Measurements from ENCODE around the gene MGAT4C. TPM values are rescaled to one million over a fixed set of nuclear protein-coding genes. Genes with fewer than 3 reads are reported as not detected.
A peak's percentile ranks its signal among the peaks of the same experiment; 100 is the strongest.

Gene MGAT4C
- total and polyA plus RNA-seq, 11 donors: 0.13 to 15.5 (median 4.6) TPM

DNA sequence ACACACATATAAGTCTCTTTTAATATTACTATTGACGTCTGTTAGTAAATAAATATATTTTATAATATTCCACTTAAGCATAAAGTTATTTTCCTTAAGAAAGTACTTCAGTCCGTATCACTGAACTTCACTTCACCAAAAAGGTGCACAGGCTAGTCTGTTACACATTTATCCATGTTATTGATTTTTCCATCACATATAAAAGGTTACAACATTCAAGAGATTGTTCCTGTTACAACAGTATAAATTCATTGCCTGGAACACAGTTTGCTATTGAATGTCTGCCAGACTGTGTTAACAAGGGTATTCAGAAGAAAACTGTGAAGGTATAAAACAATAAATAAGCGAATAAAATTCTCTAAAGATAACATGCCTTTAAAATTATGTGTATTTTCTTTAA is 206.2 kb downstream of the MGAT4C start:
- Histone ChIP-seq H3K4me3 (no peak overlapping the region), H3K4me1 (no peaks in the 10 kb centered on the region), H3K27me3 (no peaks in the 10 kb centered on the region), H3K36me3 (no peaks in the 10 kb centered on the region), H3K27ac (no peak overlapping the region), H3K9me3 (no peaks in the 10 kb centered on the region)
- DNase-seq (no peak), ATAC-seq (no peak)
- intact Hi-C loops (cut with DNase I): no loop called here
- 81 to 87% (median 84%) methylated on average over 3 of the region's 3 CpGs for WGBS, 4 donors
- TF ChIP-seq, protein P1, sequence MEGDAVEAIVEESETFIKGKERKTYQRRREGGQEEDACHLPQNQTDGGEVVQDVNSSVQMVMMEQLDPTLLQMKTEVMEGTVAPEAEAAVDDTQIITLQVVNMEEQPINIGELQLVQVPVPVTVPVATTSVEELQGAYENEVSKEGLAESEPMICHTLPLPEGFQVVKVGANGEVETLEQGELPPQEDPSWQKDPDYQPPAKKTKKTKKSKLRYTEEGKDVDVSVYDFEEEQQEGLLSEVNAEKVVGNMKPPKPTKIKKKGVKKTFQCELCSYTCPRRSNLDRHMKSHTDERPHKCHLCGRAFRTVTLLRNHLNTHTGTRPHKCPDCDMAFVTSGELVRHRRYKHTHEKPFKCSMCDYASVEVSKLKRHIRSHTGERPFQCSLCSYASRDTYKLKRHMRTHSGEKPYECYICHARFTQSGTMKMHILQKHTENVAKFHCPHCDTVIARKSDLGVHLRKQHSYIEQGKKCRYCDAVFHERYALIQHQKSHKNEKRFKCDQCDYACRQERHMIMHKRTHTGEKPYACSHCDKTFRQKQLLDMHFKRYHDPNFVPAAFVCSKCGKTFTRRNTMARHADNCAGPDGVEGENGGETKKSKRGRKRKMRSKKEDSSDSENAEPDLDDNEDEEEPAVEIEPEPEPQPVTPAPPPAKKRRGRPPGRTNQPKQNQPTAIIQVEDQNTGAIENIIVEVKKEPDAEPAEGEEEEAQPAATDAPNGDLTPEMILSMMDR (IDR thresholded peaks at IDR 0.05): no peak
- TF ChIP-seq POLR2A (IDR thresholded peaks at IDR 0.05): no peak

DNA sequence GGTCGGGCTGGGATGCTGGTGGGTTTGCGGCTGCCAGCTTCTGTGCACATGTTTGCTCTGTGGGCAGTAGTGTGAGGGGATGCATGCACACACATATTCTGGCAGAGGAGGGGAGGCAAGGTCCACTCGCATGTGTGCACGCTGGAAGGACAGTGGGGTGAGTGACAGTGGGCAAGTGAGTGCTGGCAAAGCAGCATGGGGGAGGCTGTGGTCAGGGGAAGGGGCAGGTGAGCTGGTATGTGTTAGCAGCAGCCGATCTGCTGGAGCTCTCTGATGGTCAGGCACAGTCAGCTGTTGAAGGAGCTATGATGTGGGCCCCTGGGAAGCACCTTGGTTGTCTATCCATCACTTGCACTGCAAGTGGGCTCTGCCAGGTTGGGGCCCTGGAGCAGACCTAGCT is 211.8 kb downstream of the MGAT4C start:
- DNase-seq (peak in 1 of 5 donors; percentile 48), ATAC-seq (peak in 1 of 4 donors; percentile 20)
- WGBS, 4 donors: 77 to 89% (median 88%) methylated on average over 5 of the region's 5 CpGs
- no peak for TF ChIP-seq POLR2A (IDR thresholded peaks at IDR 0.05)
- TF ChIP-seq, protein P1 (IDR thresholded peaks at IDR 0.05): no peak
- H3K9me3 ChIP-seq: peaks cover 0 to 14% (median 0%) of the 10 kb centered on the region in 12 donors
- no peak overlapping the region for H3K4me3 ChIP-seq
- no peaks in the 10 kb centered on the region for H3K4me1 ChIP-seq
- intact Hi-C loops (cut with DNase I): no loop called here
- H3K27ac ChIP-seq: no peak overlapping the region
- H3K36me3 ChIP-seq: no peaks in the 10 kb centered on the region
- H3K27me3 ChIP-seq: no peaks in the 10 kb centered on the region

DNA sequence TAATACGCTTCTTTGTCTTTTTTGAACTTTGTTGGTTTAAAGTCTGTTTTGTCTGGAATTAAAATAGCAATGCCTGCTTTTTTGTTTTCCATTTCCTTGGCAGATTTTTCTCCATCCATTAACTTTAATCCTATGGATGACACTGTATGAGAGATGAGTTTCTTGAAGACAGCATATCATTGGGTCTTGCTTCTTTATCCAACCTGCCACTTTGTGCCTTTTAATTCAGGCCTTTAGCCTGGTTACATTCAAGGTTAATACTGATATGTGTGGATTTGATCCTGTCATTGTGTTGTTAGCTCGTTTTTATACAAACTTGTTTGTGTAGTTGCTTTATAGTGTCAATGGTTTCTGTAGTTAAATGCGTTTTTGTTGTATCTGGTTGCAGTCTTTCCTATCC is 214.1 kb downstream of the MGAT4C start:
- 58 to 80% (median 67%) methylated on average over 3 of the region's 3 CpGs for WGBS, 4 donors
- Histone ChIP-seq H3K9me3 (peaks cover 0 to 29% (median 2%) of the 10 kb centered on the region in 12 donors), H3K36me3 (no peaks in the 10 kb centered on the region), H3K27me3 (no peaks in the 10 kb centered on the region), H3K4me1 (no peaks in the 10 kb centered on the region), H3K4me3 (no peak overlapping the region), H3K27ac (no peak overlapping the region)
- ATAC-seq (no peak), DNase-seq (no peak)
- intact Hi-C loops (cut with DNase I): no loop called here
- no peak for TF ChIP-seq POLR2A (IDR thresholded peaks at IDR 0.05)
- TF ChIP-seq, protein P1 (IDR thresholded peaks at IDR 0.05): no peak

DNA sequence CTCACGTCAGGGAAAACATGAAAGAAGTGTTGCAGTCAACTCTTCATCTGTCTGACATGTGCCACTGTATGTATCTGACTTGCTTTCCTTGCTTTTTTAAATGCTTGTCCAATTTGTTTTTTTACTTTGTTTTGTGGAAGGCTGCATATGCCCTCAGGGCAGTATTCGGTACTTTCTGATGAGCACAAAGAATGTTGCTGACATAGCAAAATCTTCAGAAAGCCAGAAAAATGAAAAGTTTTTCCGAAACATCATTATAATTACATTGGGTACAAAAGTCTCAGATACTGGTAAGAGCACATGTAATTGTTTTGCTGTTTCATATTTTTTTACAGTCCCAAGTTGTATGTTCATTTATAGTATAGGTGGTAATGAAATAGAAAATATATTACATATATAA is 237.8 kb downstream of the MGAT4C start:
- Histone ChIP-seq H3K9me3 (no peaks in the 10 kb centered on the region), H3K27ac (no peak overlapping the region), H3K4me1 (no peaks in the 10 kb centered on the region), H3K27me3 (no peaks in the 10 kb centered on the region), H3K36me3 (no peaks in the 10 kb centered on the region), H3K4me3 (no peak overlapping the region)
- TF ChIP-seq, protein P1 (IDR thresholded peaks at IDR 0.05): no peak
- TF ChIP-seq POLR2A (IDR thresholded peaks at IDR 0.05): no peak
- ATAC-seq (no peak), DNase-seq (no peak)
- intact Hi-C loops (cut with DNase I): no loop called here
- WGBS, 4 donors: 74 to 84% (median 81%) methylated on average over 3 of the region's 3 CpGs
